ENCODE measurements around the gene CHRNA7. TPM values are rescaled to one million over a fixed set of nuclear protein-coding genes. Genes with fewer than 3 reads are reported as not detected.

CHRNA7 gene
- total RNA-seq, result 1 to 10 TPM in 3 of 4 donors, under 1 TPM in 1; 0.68 to 2.1 (median 1.5) TPM

- no peaks in the 10 kb centered on the region for H3K9me3 ChIP-seq
- intact Hi-C loops (cut with DNase I), result no loop called here
- peaks cover 0 to 65% (median 2%) of the 10 kb centered on the region in 4 donors for H3K27me3 ChIP-seq
- no peaks in the 10 kb centered on the region for H3K36me3 ChIP-seq
- no peak for DNase-seq
- H3K4me3 ChIP-seq, result peak within 1 kb of the TSS; percentile 42 to 75 (median 52)
- peaks cover 10 to 27% (median 12%) of the 10 kb centered on the region in 3 donors for H3K4me1 ChIP-seq
- 0% methylated on average over 2 to 11 of the region's 92 CpGs for WGBS, 2 donors
- no peak within 1 kb of the TSS for H3K27ac ChIP-seq
- peak in 1 of 4 donors; percentile 15 for TF ChIP-seq POLR2A (IDR thresholded peaks at IDR 0.05)
- TF ChIP-seq, protein P1, sequence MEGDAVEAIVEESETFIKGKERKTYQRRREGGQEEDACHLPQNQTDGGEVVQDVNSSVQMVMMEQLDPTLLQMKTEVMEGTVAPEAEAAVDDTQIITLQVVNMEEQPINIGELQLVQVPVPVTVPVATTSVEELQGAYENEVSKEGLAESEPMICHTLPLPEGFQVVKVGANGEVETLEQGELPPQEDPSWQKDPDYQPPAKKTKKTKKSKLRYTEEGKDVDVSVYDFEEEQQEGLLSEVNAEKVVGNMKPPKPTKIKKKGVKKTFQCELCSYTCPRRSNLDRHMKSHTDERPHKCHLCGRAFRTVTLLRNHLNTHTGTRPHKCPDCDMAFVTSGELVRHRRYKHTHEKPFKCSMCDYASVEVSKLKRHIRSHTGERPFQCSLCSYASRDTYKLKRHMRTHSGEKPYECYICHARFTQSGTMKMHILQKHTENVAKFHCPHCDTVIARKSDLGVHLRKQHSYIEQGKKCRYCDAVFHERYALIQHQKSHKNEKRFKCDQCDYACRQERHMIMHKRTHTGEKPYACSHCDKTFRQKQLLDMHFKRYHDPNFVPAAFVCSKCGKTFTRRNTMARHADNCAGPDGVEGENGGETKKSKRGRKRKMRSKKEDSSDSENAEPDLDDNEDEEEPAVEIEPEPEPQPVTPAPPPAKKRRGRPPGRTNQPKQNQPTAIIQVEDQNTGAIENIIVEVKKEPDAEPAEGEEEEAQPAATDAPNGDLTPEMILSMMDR (IDR thresholded peaks at IDR 0.05), result peak in 4 of 6 experiments; percentile 4 to 27 (median 18)
Measured at GRCh38 chr15:32029862-32030781, at the start of gene CHRNA7. TSS of gene CHRNA7 (plus strand) at chr15:32030515. CDS start at chr15:32030595, 80 bp downstream.

DNA sequence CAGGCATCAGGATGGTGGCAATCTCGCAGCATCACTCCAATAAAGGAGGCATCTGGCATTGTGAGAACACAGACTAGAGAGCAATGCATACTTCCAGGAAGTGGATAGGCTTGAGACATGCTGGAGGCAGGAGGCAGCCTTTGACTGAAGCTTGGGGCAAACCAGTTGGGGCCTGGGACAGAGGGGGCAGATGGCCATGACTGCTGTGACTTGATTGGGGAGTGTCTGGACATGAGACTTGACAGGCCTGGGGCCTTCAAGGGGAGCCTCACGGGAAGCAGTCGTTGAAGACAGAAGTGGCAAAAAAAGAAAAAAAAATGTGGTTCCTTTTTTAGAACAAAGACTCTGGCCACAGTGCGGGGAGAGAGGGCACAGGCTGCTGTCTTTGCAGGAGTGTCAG is 44.7 kb upstream of the CHRNA7 start:
- no peaks in the 10 kb centered on the region for H3K27me3 ChIP-seq
- WGBS, 2 donors, result 20 to 31% methylated on average over 3 to 4 of the region's 4 CpGs
- H3K4me1 ChIP-seq, result no peaks in the 10 kb centered on the region
- intact Hi-C loops (cut with DNase I), result no loop called here
- no peaks in the 10 kb centered on the region for H3K9me3 ChIP-seq
- no peak for TF ChIP-seq POLR2A (IDR thresholded peaks at IDR 0.05)
- TF ChIP-seq, protein P1 (IDR thresholded peaks at IDR 0.05), result no peak
- H3K36me3 ChIP-seq, result no peaks in the 10 kb centered on the region
- H3K4me3 ChIP-seq, result no peak overlapping the region
- DNase-seq, result no peak
- no peak overlapping the region for H3K27ac ChIP-seq

GRCh38 chr15:31993062-31993461 is 37.3 kb upstream of the CHRNA7 start:
- no peak overlapping the region for H3K4me3 ChIP-seq
- intact Hi-C loops (cut with DNase I), result no loop called here
- H3K4me1 ChIP-seq, result no peaks in the 10 kb centered on the region
- H3K27ac ChIP-seq, result no peak overlapping the region
- DNase-seq, result no peak
- H3K9me3 ChIP-seq, result no peaks in the 10 kb centered on the region
- 62 to 80% methylated on average over 4 of the region's 4 CpGs for WGBS, 2 donors
- no peaks in the 10 kb centered on the region for H3K27me3 ChIP-seq
- TF ChIP-seq, protein P1 (IDR thresholded peaks at IDR 0.05), result no peak
- TF ChIP-seq POLR2A (IDR thresholded peaks at IDR 0.05), result no peak
- no peaks in the 10 kb centered on the region for H3K36me3 ChIP-seq

GRCh38 chr15:31997711-31998110 is 32.6 kb upstream of the CHRNA7 start:
- Histone ChIP-seq H3K36me3 (no peaks in the 10 kb centered on the region), H3K27me3 (no peaks in the 10 kb centered on the region), H3K4me3 (no peak overlapping the region), H3K9me3 (no peaks in the 10 kb centered on the region), H3K4me1 (no peaks in the 10 kb centered on the region), H3K27ac (no peak overlapping the region)
- DNase-seq, result no peak
- TF ChIP-seq POLR2A (IDR thresholded peaks at IDR 0.05), result no peak
- TF ChIP-seq, protein P1 (IDR thresholded peaks at IDR 0.05), result no peak
- intact Hi-C loops (cut with DNase I), result no loop called here

- Histone ChIP-seq H3K36me3 (no peaks in the 10 kb centered on the region), H3K9me3 (no peaks in the 10 kb centered on the region), H3K4me1 (no peaks in the 10 kb centered on the region), H3K27me3 (peaks cover 0 to 3% (median 0%) of the 10 kb centered on the region in 4 donors), H3K27ac (no peak overlapping the region), H3K4me3 (no peak overlapping the region)
- WGBS, 2 donors, result 83% methylated on average over 2 of the region's 2 CpGs
- DNase-seq, result no peak
- intact Hi-C loops (cut with DNase I), result no loop called here
- no peak for TF ChIP-seq POLR2A (IDR thresholded peaks at IDR 0.05)
- TF ChIP-seq, protein P1 (IDR thresholded peaks at IDR 0.05), result no peak
Measured at GRCh38 chr15:32003558-32003957, 26.8 kb upstream of the CHRNA7 start.

Measured in esophagus squamous epithelium (tissue), 5 donors.